GM23338 (cell line): ENCODE data around the gene LRP1B. TPM values are rescaled to one million over a fixed set of nuclear protein-coding genes. Genes with fewer than 3 reads are reported as not detected.

Experiments used
- ATAC-seq: fragments of 200-7000 bp; cut with Tn5 transposase; 3 replicates; pipeline ENCODE4 v1.9.1; 2020
- DNase-seq: peaks from one replicate; pipeline ENCODE4 v3.0.0-alpha.2; 2015; ENCODE audit warnings: low spot score
- H2AFZ ChIP-seq: fragments of 200-600 bp; sonication (generic); 2 replicates; pipeline ENCODE4 v1.8.0; 2016; ENCODE audit warnings: antibody characterized with exemption, mild to moderate bottlenecking, moderate library complexity
- H3F3A ChIP-seq: fragments of 200-600 bp; sonication (generic); replicated peaks from 2 replicates; pipeline ENCODE4 v1.8.0; 2017; ENCODE audit warnings: antibody characterized with exemption, mixed run types, low read depth
- H3K27ac ChIP-seq: fragments of 200-600 bp; sonication (generic); 2 replicates; pipeline ENCODE4 v1.6.1; 2016; ENCODE audit warnings: low read depth
- H3K27me3 ChIP-seq: fragments of 200-600 bp; sonication (generic); 2 replicates; pipeline ENCODE4 v1.8.0; 2016; ENCODE audit warnings: mild to moderate bottlenecking, mixed run types, moderate library complexity; ENCODE audit not compliant: insufficient read depth
- H3K36me3 ChIP-seq: fragments of 200-600 bp; sonication (generic); 2 replicates; pipeline ENCODE4 v1.8.0; 2016; ENCODE audit warnings: mild to moderate bottlenecking; ENCODE audit not compliant: insufficient read depth
- H3K4me1 ChIP-seq: fragments of 200-600 bp; sonication (generic); 2 replicates; pipeline ENCODE4 v1.8.0; 2016; ENCODE audit warnings: mild to moderate bottlenecking, moderate library complexity; ENCODE audit not compliant: insufficient read depth
- H3K4me2 ChIP-seq: fragments of 200-600 bp; sonication (generic); 2 replicates; pipeline ENCODE4 v1.7.1; 2017; ENCODE audit warnings: mixed run types
- H3K4me3 ChIP-seq: fragments of 200-600 bp; sonication (generic); 2 replicates; pipeline ENCODE4 v1.6.1; 2016; ENCODE audit warnings: mixed run types
- H3K79me2 ChIP-seq: fragments of 200-600 bp; sonication (generic); replicated peaks from 2 replicates; pipeline ENCODE4 v1.8.0; 2017; ENCODE audit warnings: mild to moderate bottlenecking; ENCODE audit not compliant: insufficient read depth
- H3K9me2 ChIP-seq: fragments of 200-600 bp; sonication (generic); 2 replicates; pipeline ENCODE4 v1.8.0; 2017; ENCODE audit not compliant: insufficient read depth
- H4K20me1 ChIP-seq: fragments of 200-600 bp; sonication (generic); replicated peaks from 2 replicates; pipeline ENCODE4 v1.8.0; 2017; ENCODE audit warnings: mild to moderate bottlenecking; ENCODE audit not compliant: insufficient read depth
- H3K27ac Mint-ChIP-seq: 2 replicates; pipeline ENCODE4 v1.8.0; 2020; ENCODE audit warnings: inconsistent platforms, mild to moderate bottlenecking, moderate library complexity, mixed read lengths
- H3K27me3 Mint-ChIP-seq: 3 replicates; pipeline ENCODE4 v1.8.0; 2022; ENCODE audit warnings: low read depth, mild to moderate bottlenecking, moderate library complexity, mixed read lengths, inconsistent platforms; ENCODE audit not compliant: insufficient read depth, poor library complexity
- H3K36me3 Mint-ChIP-seq: 3 replicates; pipeline ENCODE4 v1.8.0; 2021; ENCODE audit warnings: low read depth, mild to moderate bottlenecking, inconsistent platforms, moderate library complexity, mixed read lengths
- H3K4me1 Mint-ChIP-seq: 3 replicates; pipeline ENCODE4 v1.8.0; 2020; ENCODE audit warnings: mild to moderate bottlenecking, inconsistent platforms, mixed read lengths
- H3K4me3 Mint-ChIP-seq: 3 replicates; pipeline ENCODE4 v1.8.0; 2021; ENCODE audit warnings: moderate library complexity, mild to moderate bottlenecking, inconsistent platforms, mixed read lengths
- H3K9me3 Mint-ChIP-seq: 3 replicates; pipeline ENCODE4 v1.8.0; 2020; ENCODE audit warnings: moderate library complexity, mild to moderate bottlenecking, inconsistent platforms, mixed read lengths
- CTCF ChIP-seq, 2 experiments: fragments of 200-600 bp in 1 of 2; sonication (generic) in 1 of 2; conservative IDR thresholded peaks; 2 replicates each; pipeline versions ENCODE4 v1.5.1 to v1.6.1; 2016 to 2017; ENCODE audit warnings: antibody characterized with exemption in 2 of 2, low read depth in 2 of 2, mild to moderate bottlenecking in 2 of 2, moderate library complexity in 1 of 2
- EZH2 ChIP-seq: fragments of 200-600 bp; sonication (generic); IDR thresholded peaks from one replicate; pipeline ENCODE4 v1.8.0; 2017; ENCODE audit warnings: antibody characterized with exemption, mild to moderate bottlenecking, low read depth; ENCODE audit not compliant: unreplicated experiment
- EZH2phosphoT487 ChIP-seq: fragments of 200-600 bp; sonication (generic); IDR thresholded peaks from one replicate; pipeline ENCODE4 v1.8.1; 2018; ENCODE audit warnings: antibody characterized with exemption; ENCODE audit not compliant: unreplicated experiment
- JUNB ChIP-seq: IDR thresholded peaks from one replicate; pipeline ENCODE4 v1.6.1; 2016; ENCODE audit warnings: antibody characterized with exemption; ENCODE audit not compliant: unreplicated experiment
- NANOG ChIP-seq: IDR thresholded peaks from 2 replicates; pipeline ENCODE4 v1.6.1; 2016; ENCODE audit warnings: antibody characterized with exemption, borderline replicate concordance
- POLR2AphosphoS5 ChIP-seq: IDR thresholded peaks from 2 replicates; pipeline ENCODE4 v1.6.1; 2016; ENCODE audit warnings: antibody characterized with exemption, low read depth
- REST ChIP-seq: IDR thresholded peaks from one replicate; pipeline ENCODE4 v1.6.1; 2018; ENCODE audit warnings: antibody characterized with exemption; ENCODE audit not compliant: unreplicated experiment
- ZNF114 ChIP-seq: fragments of 250-450 bp; sonication (Bioruptor Pico); IDR thresholded peaks from 2 replicates; pipeline ENCODE4 v1.5.0; 2020; ENCODE audit warnings: mild to moderate bottlenecking, moderate library complexity
- ZNF331 ChIP-seq: fragments of 250-450 bp; sonication (Bioruptor Pico); IDR thresholded peaks from 2 replicates; pipeline ENCODE4 v1.5.0; 2020; ENCODE audit warnings: low read depth, mild to moderate bottlenecking, moderate library complexity
- ZNF462 ChIP-seq: fragments of 250-450 bp; sonication (Bioruptor Pico); IDR thresholded peaks from 2 replicates; pipeline ENCODE4 v1.5.0; 2020; ENCODE audit warnings: mild to moderate bottlenecking, moderate library complexity
- polyA plus RNA-seq: library from polyadenylated mRNA; unstranded; fragments of >200 nt; fragmentation: Nextera tagmentation; extraction: Ambion mirVana; gene quantifications from 2 replicates; pipeline ENCODE4 v1.2.1, GENCODE V29; 2016
- total RNA-seq: library from RNA; depleted of rRNA; stranded (reverse); fragments of >200 nt; shearing (Covaris generic); gene quantifications from 2 replicates; pipeline ENCODE4 v1.2.3, GENCODE V29; 2014

Gene LRP1B
- total and polyA plus RNA-seq, 2 experiments from 2014 or later, result 0.15 to 0.97 TPM

- TF ChIP-seq REST (no peak), EZH2 (no peak), JUNB (no peak), NANOG (no peak), ZNF114 (no peak), POLR2AphosphoS5 (no peak), ZNF331 (no peak), EZH2phosphoT487 (no peak), CTCF (conservative IDR thresholded peaks at IDR 0.05; ENCODE audit: low read depth in 2 of 2) (no peak)
Measured at GRCh38 chr2:141260911-141261310, 869.9 kb downstream of the LRP1B start (continued).

GRCh38 chr2:141259683-141260082, 871.1 kb downstream of the LRP1B start:
- no peak overlapping the region for H2AFZ ChIP-seq
- no peak for ATAC-seq
- no peaks in the 10 kb centered on the region for H3K79me2 ChIP-seq
- H3K4me3 Mint-ChIP-seq, result no peak overlapping the region
- no peaks in the 10 kb centered on the region for H3K36me3 ChIP-seq
- H3K27ac Mint-ChIP-seq, result no peak overlapping the region
- no peak for DNase-seq
- no peaks in the 10 kb centered on the region for H3K36me3 Mint-ChIP-seq
- no peaks in the 10 kb centered on the region for H4K20me1 ChIP-seq
- no peaks in the 10 kb centered on the region for H3K27me3 ChIP-seq
- H3K27ac ChIP-seq, result no peak overlapping the region
- H3K9me3 Mint-ChIP-seq, result no peaks in the 10 kb centered on the region
- no peaks in the 10 kb centered on the region for H3K4me1 Mint-ChIP-seq
- H3K27me3 Mint-ChIP-seq, result no peaks in the 10 kb centered on the region
- no peak overlapping the region for H3K4me3 ChIP-seq
- H3K4me1 ChIP-seq, result no peaks in the 10 kb centered on the region
- no peak for TF ChIP-seq ZNF462
- no peak overlapping the region for H3K4me2 ChIP-seq
- H3K9me2 ChIP-seq, result no peaks in the 10 kb centered on the region; the same call in 1 of the 2 replicates
- H3F3A ChIP-seq, result no peaks in the 10 kb centered on the region
